DMS 273 (cell line): ENCODE measurements around the gene ZCRB1.

ENCODE experiments used
- DNase-seq: peaks from one replicate; lab custom pipeline; 2025; ENCODE audit not compliant: unreplicated experiment; lab: John Stamatoyannopoulos, UW

ZCRB1 gene

DNA sequence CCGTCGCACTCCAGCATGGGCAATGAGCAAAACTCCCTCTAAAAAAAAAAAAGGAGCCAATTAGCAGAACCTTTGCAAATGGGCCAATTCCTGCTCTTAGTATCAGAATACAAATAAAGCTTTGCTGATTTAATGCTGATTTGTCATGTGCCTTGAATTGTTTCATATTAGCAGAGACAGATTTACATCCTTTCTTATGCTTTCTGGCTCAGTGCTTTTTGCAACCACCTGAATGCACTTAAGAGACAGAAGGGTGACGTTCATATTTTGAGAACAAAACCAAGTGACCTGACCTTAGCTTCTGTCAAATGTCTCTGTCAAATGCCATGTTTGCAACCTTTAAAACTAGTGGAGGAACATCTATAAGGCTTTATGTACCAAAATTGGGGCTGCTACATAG is 44.0 kb downstream of the ZCRB1 start:
- DNase-seq, result no peak

GRCh38 chr12:42281278-42281677 is 44.6 kb downstream of the ZCRB1 start:
- no peak for DNase-seq

DNA sequence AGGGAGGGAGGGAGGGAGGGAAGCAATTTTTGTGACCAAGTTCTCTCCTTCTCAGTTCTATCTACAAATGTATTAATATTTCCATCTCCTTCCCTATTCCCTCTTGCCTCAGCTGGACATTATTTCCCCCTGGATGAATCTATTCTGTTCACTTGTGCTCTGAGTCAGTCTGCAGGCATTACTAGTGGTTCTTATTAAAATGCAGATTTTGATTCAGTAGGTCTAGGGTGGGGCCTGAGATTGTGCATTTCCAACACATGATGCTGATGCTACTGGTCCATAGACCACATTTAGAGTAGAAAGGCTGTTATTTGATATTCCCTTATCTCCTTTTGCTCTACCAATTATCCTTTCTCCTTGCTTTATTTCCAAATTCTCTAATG is 47.8 kb downstream of the ZCRB1 start:
- DNase-seq, result no peak

- DNase-seq, result no peak
These were observed 48.3 kb downstream of the ZCRB1 start for GRCh38 chr12:42277396-42278127.

DNA sequence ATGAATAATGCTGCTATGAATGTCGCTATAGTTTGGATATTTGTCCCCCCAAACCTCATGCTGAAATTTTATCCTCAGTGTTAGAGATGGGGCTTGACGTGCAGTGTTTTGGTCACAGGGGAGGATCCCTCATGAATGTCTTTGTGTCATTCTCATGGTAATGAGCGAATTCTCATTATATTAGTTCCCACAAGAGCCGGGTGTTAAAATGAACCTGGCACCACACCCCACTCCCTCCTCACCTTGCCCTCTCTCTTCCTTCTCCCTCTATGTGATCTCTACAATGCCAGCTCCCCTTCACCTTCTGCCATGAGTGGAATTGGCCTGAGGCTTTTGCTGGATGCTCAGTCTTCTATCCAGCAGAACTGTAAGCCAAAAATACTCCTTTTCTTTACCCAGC is 50.4 kb downstream of the ZCRB1 start:
- no peak for DNase-seq

DNA sequence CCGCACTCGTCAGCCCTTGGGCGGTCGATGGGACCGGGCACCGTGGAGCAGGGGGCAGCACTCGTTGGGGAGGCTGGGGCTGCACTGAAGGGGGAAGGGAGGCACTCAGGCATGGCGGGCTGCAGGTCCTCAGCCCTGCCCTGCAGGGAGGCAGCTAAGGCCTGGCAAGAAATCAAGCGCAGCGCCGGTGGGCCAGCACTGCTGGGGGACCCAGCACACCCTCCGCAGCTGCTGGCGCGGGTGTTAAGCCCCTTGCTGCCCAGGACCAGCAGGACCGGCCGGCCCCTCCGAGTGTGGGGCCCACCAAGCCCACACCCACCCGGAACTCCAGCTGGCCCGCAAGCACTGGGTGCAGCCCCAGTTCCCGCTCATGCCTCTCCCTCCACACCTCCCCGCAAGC is 52.2 kb downstream of the ZCRB1 start:
- no peak for DNase-seq

GRCh38 chr12:42270596-42270995 is 55.3 kb downstream of the ZCRB1 start:
- DNase-seq, result no peak

DNA sequence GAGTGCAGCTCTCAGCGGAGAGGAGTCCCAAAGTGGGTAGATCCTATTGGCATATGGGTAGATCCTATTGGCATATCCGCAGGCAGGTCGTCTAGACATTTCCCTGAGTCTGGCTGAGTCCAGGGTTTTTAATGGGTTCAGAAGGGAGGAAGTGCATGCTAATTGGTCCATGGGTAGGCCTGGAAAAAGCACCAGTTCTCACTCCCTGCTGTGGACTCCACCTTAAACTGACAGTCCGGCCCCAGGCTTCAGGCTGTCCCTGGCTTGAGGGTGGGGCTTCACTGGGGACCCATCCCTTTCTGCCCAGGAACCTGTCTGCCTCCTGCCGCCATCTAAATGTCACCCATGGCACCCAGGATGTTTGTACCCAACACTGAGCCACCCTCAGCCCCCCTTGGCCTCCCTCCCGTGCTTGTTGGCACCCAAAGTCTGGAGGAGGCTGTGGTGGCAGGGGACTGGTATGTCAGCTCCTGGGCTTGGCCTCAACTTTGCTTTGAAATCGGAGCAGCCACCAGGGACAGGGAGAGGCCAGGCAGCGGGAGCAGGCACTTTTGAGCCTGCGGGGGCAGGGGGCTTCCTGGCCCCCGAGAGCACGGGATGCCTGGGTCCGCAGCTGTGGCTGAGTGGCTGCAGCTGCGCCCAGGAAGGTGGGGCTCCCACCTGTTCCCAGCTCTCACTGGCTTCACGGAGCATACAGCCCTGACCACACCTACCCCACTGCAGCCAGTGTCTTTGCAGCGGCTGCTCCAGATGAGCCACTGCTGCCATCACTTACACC is 58.3 kb downstream of the ZCRB1 start:
- no peak for DNase-seq

DNA sequence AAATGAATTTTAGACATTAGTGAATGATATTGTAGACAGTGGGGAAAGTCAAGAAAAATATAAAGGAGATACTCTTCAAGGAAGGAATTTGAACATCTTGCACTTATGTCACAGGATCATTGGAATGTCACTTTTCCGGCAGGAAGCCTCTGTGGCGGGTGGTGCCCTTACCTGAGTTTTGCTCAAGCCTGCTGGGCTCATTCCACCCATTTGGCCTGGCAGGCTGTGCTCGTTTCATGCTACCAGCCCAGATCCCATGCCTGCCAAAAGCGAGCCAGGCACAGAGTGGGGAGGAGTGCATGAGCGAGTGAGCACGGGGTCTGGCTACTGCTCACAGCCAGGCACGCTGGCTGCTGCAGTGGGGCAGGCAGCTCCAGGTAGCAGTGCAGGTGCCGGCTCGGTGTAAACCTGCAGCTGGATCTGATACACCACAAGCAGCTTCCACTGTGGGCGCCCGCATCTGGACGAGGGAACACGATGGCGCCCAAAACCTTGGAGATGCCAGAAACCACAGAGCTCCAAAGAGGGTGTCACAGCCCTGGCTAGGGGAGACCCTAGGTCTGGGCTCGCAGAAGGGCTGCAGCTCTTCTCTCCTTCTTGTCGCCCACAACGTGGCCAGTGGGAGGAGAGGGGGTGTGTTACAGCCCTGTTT is 59.2 kb downstream of the ZCRB1 start:
- DNase-seq, result no peak

DNA sequence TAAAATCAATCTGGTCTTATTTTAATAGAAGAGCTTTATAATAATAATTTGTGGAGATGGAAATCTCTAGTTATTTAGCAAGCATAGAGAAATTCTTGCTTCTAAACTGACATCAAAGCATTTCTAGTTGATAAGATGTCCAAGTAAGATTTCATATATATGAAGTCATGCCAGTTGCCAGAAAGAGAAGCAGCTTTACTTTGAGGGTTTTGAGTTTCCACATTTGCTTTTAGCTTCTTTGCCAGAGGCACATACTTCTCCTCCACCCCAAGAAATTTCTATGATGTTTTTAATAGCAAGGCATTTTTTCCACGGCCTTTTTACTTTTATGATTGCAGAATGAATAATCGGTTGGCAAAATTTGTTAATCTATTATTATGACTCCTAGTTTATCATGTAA is 63.6 kb downstream of the ZCRB1 start:
- no peak for DNase-seq
